ENCODE measurements around the gene CIB4.

DNA sequence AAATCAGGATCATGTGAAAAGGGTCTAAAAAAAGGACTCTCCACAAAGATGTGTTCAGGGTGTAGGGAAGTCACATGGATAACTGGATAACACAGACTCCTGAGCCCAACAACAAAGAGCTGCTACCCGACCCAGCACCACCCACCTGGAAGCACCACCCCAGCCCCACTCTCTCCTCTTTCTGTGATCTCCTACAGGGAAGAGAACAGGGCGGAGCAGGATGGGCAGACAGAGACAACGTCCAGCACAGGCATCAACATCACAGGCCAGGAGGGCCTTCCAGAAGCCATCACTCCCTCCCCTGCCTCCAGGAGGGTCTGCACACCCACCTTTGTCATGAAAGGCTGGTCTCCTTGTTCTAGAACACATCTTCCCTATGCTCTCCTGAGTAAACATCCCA, 1.3 kb upstream of the CIB4 start:
- TF ChIP-seq EZH2 (IDR thresholded peaks at IDR 0.05; ENCODE audit: borderline replicate concordance, low read length) (no peak), CTCF (conservative IDR thresholded peaks at IDR 0.05 in 1 of 2, IDR thresholded peaks at IDR 0.05 in 1 of 2; ENCODE audit: extremely low read depth in 1 of 2, insufficient read depth in 1 of 2, low read depth in 1 of 2, low read length in 2 of 2) (no peak)

Data from mammary epithelial cell (primary cell).